Fibroblast of mammary gland (primary cell): ENCODE data around the gene YAF2.
"Not testable (repeated sequence)": the region's sequence is repeated elsewhere in the genome, so short reads cannot be mapped to it uniquely, and the experiment has no call there.

Experiments
- DNase-seq: peaks from one replicate; pipeline ENCODE4 v3.0.0-alpha.2; 2010; ENCODE audit warnings: low read depth
- H3K4me3 ChIP-seq: 2 replicates; pipeline ENCODE4 v1.5.1; 2011; ENCODE audit warnings: low read depth, mild to moderate bottlenecking, low read length, moderate library complexity; ENCODE audit not compliant: control insufficient read depth
- TF ChIP-seq, protein P1 (sequence below): conservative IDR thresholded peaks from 2 replicates; pipeline ENCODE4 v1.5.1; 2011; ENCODE audit warnings: low read depth, low read length, inconsistent platforms; ENCODE audit not compliant: control insufficient read depth, insufficient read depth

YAF2 gene

DNA sequence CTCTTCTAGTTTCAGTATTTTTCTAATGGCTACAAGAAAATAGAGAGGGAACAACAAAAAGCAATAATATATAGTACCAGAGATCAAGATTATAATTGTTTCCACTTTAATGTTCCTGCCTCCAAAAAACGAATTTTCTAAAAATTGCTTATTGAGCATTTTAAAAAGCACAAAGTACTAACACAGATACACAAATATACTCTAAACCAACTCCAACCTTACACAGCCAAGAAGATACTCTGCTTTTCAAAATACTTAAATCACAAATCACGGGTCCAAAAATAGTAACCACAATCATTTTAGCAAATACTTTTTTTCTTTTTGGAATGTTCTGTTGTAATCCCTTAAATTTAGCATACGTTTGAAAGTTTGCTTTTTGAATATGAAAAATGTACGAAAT lies 2.0 kb downstream of the YAF2 start:
- TF ChIP-seq, protein P1, sequence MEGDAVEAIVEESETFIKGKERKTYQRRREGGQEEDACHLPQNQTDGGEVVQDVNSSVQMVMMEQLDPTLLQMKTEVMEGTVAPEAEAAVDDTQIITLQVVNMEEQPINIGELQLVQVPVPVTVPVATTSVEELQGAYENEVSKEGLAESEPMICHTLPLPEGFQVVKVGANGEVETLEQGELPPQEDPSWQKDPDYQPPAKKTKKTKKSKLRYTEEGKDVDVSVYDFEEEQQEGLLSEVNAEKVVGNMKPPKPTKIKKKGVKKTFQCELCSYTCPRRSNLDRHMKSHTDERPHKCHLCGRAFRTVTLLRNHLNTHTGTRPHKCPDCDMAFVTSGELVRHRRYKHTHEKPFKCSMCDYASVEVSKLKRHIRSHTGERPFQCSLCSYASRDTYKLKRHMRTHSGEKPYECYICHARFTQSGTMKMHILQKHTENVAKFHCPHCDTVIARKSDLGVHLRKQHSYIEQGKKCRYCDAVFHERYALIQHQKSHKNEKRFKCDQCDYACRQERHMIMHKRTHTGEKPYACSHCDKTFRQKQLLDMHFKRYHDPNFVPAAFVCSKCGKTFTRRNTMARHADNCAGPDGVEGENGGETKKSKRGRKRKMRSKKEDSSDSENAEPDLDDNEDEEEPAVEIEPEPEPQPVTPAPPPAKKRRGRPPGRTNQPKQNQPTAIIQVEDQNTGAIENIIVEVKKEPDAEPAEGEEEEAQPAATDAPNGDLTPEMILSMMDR: no peak
- no peak for DNase-seq
- no peak overlapping the region for H3K4me3 ChIP-seq

DNA sequence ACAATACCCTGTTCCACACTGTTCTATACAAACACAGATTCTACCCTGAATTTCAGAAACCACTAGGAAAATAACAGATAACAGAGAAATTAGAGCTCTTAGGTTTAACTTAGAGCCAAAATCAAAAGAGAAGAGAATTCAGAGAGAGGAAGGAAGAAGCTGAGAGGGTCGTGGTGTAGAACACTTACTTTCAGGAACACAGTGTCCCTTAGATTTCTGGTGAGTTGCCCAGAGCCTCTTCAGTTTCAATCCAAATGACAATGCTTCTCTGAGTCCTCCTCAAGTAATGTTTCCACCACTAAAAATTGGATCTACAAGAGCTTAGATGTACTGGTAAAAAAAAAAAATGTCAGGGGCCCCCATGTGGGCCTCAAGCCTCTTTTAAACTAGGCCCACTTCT lies 2.6 kb downstream of the YAF2 start:
- TF ChIP-seq, protein P1: no peak
- peak; percentile 49 for DNase-seq
- no peak overlapping the region for H3K4me3 ChIP-seq

DNA sequence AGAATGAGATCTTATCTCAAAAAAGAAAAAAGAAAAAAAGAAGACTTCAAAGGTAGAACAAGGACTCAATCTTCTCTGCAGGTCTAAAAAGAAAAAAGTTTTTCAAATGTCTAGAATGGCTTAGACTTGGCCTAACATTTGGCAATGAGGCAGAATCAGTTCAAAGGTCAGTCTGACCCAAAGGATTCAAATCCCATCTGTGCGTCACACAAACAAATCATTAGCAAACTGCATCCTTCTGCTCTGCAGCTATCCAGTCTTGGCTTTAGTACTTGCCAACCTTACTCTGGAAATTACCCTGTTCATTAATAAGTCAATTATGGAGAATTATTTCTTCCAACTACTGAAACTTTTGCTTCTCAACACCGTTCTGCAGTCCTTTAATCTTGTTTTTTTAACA lies 3.1 kb downstream of the YAF2 start:
- peak; percentile 87 for DNase-seq
- H3K4me3 ChIP-seq: no peak overlapping the region
- TF ChIP-seq, protein P1: no peak

DNA sequence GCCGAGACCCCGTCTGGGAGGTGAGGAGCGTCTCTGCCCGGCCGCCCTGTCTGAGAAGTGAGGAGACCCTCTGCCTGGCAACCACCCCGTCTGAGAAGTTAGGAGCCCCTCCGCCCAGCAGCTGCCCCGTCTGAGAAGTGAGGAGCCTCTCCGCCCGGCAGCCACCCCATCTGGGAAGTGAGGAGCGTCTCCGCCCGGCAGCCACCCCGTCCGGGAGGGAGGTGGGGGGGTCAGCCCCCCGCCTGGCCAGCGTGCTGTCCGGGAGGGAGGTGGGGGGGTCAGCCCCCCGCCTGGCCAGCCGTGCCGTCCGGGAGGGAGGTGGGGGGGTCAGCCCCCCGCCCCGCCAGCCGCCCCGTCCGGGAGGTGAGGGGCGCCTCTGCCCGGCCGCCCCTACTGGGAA lies 10.5 kb downstream of the YAF2 start:
- H3K4me3 ChIP-seq, DNase-seq: not testable (repeated sequence)

DNA sequence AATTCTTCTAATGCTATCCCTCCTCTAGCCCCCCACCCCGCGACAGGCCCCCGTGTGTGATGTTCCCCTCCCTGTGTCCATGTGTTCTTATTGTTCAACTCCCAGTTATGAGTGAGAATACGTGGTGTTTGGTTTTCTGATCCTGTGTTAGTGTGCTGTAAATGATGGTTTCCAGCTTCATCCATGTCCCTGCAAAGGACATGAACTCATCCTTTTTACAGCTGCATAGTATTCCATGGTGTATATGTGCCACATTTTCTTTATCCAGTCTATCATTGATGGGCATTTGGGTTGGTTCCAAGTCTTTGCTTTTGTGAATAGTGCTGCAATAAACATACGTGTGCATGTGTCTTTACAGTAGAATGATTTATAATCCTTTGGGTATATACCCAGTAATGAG lies 13.5 kb downstream of the YAF2 start:
- DNase-seq, H3K4me3 ChIP-seq: not testable (repeated sequence)

DNA sequence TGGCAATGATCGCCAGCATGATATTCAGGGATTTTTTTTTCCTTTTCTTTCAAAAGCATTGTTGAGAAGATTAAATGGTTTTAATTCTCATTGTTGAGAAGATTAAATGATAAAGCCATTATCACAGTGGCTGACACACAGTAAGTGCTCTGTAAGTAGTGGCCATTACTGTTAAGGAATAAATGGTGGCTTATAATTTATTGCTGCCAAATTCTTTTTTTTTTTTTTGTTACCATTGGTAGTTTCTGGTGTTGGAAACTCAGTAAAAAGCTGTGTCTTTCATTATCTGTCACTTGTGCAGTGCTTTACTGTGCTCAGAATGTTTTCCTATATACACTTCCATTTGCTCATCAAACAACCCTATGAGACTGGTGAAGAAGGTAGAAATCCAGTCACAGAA lies 15.3 kb downstream of the YAF2 start:
- no peak overlapping the region for H3K4me3 ChIP-seq
- no peak for DNase-seq

DNA sequence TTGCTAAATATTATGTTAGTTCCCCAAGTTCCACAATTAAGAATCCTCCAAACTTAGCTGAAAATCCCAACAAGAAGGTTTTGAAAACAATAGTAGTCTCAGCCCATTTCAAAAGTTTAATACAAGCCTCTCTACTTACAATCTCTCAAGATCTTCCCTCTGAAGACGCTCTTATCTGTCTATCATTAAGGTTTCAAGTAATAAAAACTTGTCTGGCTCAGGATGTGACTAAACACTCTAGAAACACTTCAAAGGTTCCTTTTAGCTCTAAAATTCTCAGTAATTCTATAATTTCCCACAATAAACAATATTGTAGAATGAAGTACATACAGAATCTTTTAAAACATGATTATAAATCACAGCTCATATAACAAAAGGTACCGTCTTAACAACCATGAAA lies 16.3 kb downstream of the YAF2 start:
- TF ChIP-seq, protein P1: no peak
- DNase-seq: no peak
- H3K4me3 ChIP-seq: no peak overlapping the region

More for the DNA sequence above, 15.3 kb downstream of the YAF2 start:
- TF ChIP-seq, protein P1: no peak

DNA sequence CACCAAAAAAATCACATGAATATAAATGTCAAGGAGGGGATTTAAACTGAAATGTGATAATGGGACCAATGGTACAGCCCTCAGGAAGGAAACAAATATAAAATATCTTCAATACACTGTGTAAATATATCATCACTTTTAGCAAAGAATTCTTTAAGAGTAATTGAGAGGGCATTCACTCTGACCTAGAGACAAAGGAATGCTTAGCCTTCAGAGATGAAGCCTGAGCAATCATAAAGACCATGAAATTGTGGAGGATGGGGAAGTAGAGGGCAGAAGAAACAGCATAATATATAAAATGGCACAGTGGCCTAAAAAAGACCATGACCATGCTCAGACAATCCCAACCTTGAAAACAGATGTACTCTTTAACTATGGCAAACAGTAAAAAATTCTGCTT lies 20.4 kb downstream of the YAF2 start:
- TF ChIP-seq, protein P1: no peak
- DNase-seq: peak; percentile 22
- no peak overlapping the region for H3K4me3 ChIP-seq
